GM21367 (cell line): ENCODE data around the gene MOCS2.

Experiments used
- ATAC-seq: cut with Tn5 transposase; IDR thresholded peaks from one replicate; pipeline ENCODE4 v1.9.1; 2021; ENCODE audit not compliant: unreplicated experiment

MOCS2 gene

GRCh38 chr5:53095931-53096525, 13.5 kb downstream of the MOCS2 start:
- ATAC-seq = peak; percentile 89

- no peak for ATAC-seq
Measured at GRCh38 chr5:53095217-53095616, 14.3 kb downstream of the MOCS2 start.

GRCh38 chr5:53092242-53092641, 17.3 kb downstream of the MOCS2 start:
- ATAC-seq = no peak

GRCh38 chr5:53091289-53091688, 18.3 kb downstream of the MOCS2 start:
- no peak for ATAC-seq

GRCh38 chr5:53090229-53090628, 19.3 kb downstream of the MOCS2 start:
- ATAC-seq = no peak

- peak; percentile 71 for ATAC-seq
Measured at GRCh38 chr5:53089481-53089991, 20.0 kb downstream of the MOCS2 start.

- no peak for ATAC-seq
Measured at GRCh38 chr5:53087621-53088121, 21.9 kb downstream of the MOCS2 start.

- ATAC-seq = no peak
Measured at GRCh38 chr5:53087171-53087570, 22.4 kb downstream of the MOCS2 start.

GRCh38 chr5:53084546-53085255, 24.9 kb downstream of the MOCS2 start:
- no peak for ATAC-seq

GRCh38 chr5:53083927-53084326, 25.6 kb downstream of the MOCS2 start:
- no peak for ATAC-seq

- ATAC-seq = no peak
Measured at GRCh38 chr5:53080271-53080670, 29.3 kb downstream of the MOCS2 start.

- ATAC-seq = no peak
Measured at GRCh38 chr5:53076014-53076583, 33.5 kb downstream of the MOCS2 start.

- ATAC-seq = no peak
Measured at GRCh38 chr5:53073348-53073747, 36.2 kb downstream of the MOCS2 start.

GRCh38 chr5:53071738-53072137, 37.8 kb downstream of the MOCS2 start:
- ATAC-seq = no peak

- no peak for ATAC-seq
Measured at GRCh38 chr5:53071298-53071697, 38.3 kb downstream of the MOCS2 start.

GRCh38 chr5:53069626-53070025, 39.9 kb downstream of the MOCS2 start:
- no peak for ATAC-seq

- ATAC-seq = no peak
Measured at GRCh38 chr5:53068291-53068836, 41.2 kb downstream of the MOCS2 start.

GRCh38 chr5:53067641-53068040, 41.9 kb downstream of the MOCS2 start:
- no peak for ATAC-seq

- no peak for ATAC-seq
Measured at GRCh38 chr5:53066088-53066487, 43.5 kb downstream of the MOCS2 start.

GRCh38 chr5:53063791-53064190, 45.8 kb downstream of the MOCS2 start:
- no peak for ATAC-seq

- no peak for ATAC-seq
Measured at GRCh38 chr5:53063176-53063575, 46.4 kb downstream of the MOCS2 start.

GRCh38 chr5:53059281-53059680, 50.3 kb downstream of the MOCS2 start:
- ATAC-seq = no peak
